Activated T-helper 1 cell treated with anti-CD3 and anti-CD28 coated beads, Interleukin-2, amount 50 U/mL, for 16 hours (primary cell): Measurements from ENCODE around the gene FGF19.

ENCODE experiments used
- DNase-seq, 2 donors: peaks; one replicate each; pipeline ENCODE4 v3.0.0-alpha.2; 2020; ENCODE audit warnings: low read depth in 1 of 2, low spot score in 1 of 2

FGF19 gene

DNA sequence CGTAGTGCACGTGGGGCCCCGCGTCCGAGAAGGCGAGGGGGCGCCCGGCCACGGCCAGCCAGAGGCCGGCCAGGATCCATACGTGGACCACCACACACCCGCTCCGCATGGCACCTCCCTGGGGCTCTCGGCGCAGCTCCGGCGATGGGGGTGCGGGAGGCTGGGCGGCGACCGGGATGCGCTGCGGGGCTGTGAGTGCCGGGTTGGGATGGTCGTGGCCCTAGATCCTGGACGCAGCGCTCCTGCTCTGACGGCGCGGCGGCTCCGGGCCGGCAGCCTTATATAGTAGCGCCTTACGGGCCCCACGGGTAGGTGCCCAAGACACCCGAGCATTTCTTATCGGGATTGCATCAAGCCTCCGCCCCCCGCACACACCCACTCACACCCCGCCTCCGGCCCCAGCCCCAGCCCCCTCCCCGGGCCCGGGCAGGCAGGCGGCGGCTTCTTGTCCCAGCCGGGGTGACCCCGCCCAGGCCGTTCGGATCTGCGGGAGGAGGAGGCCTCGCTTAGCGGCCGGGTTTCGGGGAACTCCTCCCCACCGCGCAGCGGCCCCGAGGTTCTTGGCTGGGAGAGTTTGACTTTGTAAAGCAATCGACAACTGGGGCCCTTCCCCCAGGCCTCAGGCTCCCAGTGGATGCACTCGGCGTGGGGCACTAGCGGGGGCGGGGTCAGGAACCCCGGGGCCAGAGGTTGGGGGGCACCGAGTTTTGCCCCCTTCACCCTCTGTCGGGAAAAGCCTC, at the start of gene FGF19:
TSS of gene FGF19 (minus strand) at position 255 of the 740 bp plus-strand sequence. CDS start at position 109, 146 bp downstream.
- no peak for DNase-seq

GRCh38 chr11:69752890-69753289, 49.1 kb upstream of the FGF19 start:
- no peak for DNase-seq

- no peak for DNase-seq
Observed at GRCh38 chr11:69750875-69751597, 47.2 kb upstream of the FGF19 start.

GRCh38 chr11:69750108-69750850, 46.5 kb upstream of the FGF19 start:
- DNase-seq, result no peak

DNA sequence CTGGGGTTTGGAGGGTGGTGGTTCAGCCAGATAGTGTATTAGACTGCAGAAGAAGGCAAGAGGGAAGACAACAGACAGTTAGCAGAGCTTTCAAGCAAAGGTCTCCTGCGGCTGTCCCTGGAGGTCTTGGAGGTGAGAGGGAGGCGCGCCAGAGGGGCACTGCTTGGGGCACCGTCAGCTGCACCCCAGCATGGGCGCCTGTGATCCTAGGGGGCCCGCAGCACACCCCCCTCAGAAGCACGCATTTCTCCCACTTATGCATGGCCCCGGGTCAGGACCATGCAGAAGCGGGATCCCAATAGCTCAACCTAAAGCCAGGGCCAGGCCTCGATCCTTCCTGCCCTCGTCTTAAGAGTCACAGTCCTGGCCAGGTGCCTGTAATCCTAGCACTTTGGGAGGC, 44.8 kb upstream of the FGF19 start:
- no peak for DNase-seq

- no peak for DNase-seq
Observed at GRCh38 chr11:69746752-69747742, 43.2 kb upstream of the FGF19 start.

DNA sequence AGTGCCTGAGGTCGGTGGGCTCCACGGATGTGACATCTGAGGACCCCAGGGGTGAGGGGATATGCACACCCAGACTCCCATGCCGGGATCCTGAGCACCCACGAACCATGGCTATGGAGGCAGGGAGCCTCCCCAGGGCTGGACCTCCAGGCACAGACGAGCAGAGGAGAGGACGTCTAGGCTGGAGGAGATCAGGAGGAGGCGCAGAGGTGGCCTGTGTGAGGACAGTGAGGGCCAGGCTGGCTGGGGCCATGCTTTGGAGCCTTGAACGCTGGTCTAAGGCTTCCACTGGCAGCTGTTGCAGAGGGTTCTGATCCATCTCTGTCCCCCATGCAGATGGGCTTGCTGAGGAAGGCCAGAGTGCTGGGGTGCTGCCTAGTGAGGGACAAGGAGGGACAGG, 42.3 kb upstream of the FGF19 start:
- DNase-seq, result no peak

DNA sequence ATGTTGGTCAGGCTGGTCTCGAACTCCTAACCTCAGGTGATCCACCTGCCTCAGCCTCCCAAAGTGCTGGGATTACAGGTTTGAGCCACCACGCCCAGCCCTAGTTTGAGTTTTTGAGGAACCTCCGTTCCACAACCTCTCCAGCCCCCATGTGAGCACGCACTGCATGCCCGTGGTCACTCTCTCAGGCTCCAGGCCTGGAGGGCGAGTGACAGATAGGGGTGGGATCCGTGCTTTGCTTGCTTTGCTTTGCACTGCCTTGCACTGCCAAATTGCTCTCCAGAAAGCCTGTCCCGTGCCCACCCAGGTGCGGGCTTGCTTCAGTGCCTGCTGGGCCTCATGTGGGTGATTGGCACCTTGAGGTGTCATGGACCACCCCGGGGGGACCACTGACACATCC, 41.4 kb upstream of the FGF19 start:
- DNase-seq, result no peak

DNA sequence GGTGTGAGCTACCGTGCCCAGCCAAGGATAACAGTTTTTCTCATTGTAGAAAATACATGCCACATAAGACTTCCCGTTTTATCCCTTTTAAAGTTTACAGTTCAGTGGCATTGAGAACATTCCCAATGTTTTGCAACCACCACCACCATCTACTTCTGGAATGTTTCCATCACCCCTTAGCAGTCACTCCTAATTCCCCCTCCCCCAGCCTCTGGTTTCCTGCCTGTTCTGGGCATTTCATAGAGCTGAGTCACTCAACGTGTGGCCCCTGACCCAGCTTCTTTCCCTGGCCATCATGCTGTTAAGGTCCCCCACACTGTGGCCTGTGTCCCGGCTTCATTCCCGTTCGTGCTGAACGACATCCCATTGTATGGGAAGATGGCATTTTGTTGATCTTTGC, 40.6 kb upstream of the FGF19 start:
- no peak for DNase-seq

GRCh38 chr11:69734841-69735240, 31.0 kb upstream of the FGF19 start:
- no peak for DNase-seq

GRCh38 chr11:69734367-69734766, 30.5 kb upstream of the FGF19 start:
- DNase-seq, result no peak

GRCh38 chr11:69732910-69733309, 29.1 kb upstream of the FGF19 start:
- DNase-seq, result no peak

DNA sequence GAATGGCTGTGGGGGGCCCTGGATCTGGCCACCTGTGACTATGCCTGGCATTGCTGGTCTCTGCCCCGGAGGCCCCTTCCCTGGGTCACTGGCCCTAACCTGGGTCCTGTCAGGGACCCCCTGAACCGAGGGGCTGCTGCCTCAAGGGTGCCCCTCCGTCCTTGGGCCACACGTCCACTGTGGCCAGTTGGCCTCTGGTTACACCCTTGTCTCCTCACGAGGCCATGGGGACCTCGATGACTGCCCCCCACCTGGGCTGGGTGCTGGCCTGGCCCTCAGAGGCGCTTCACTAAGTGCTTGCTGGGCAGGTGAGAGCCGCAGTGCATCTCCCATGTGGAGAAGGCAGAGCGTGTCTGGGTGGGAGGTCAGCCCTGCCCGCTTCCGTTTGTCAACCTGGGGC, 27.3 kb upstream of the FGF19 start:
- no peak for DNase-seq

DNA sequence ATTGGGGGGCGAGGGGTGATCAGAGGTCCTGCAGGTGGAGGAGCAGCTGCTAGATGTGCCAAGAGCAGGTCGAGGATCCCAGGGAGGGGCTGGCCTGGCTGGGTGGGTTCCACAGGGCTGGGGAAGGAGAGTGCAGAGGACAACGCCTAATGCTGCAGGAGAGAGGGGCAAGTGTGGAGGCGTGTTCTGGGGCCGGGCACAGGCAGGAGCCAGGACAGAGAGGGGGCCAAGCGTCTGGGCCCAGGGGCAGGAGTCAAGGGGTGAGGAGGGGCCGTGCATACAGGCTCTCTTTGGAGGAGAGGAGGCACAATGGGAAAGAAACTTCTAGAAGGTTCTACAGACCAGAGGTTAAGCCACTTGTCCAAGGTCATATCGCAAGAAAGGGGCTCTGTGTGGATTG, 26.7 kb upstream of the FGF19 start:
- no peak for DNase-seq

DNA sequence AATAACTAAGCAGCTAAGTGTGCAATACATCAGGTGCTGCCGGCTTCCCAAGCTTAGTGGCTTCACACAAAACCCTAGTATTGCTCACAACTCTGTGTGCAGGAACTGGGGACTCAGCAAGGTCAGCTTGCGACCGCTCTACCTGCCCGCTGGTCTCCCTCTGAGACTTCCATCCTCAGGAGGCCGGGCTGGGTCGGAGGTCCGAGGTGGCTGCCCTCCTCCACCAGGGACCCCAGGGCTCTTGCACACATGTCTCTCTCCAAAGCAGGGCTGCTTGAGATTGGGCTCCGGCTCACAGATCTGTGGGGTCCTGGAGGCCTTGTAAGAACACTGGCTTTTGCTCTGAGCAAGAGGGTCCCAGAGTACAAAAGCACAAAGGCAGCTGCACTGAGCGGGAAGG, 25.4 kb upstream of the FGF19 start:
- DNase-seq, result no peak

GRCh38 chr11:69727266-69727665, 23.4 kb upstream of the FGF19 start:
- DNase-seq, result no peak

DNA sequence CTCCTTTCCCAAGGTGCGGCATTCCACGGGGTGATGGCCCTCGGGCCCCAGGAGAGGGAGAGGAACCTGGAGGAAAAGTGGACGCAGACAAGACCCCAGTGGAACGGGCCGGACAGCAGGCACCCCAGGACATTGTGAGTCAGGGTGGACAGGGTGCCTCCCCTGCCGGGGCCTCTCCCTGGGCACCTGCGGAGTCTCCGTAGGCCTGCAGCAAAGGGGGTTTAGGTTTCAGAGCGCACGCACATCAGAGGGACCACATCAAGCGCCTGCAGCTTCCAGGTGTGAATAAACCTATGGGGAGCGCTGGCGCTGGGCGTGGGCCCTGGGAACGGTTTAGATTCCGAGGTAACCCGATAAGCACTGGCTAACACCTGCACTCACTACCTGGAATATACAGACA, 22.7 kb upstream of the FGF19 start:
- no peak for DNase-seq

- DNase-seq, result no peak
Observed at GRCh38 chr11:69726019-69726418, 22.2 kb upstream of the FGF19 start.

DNA sequence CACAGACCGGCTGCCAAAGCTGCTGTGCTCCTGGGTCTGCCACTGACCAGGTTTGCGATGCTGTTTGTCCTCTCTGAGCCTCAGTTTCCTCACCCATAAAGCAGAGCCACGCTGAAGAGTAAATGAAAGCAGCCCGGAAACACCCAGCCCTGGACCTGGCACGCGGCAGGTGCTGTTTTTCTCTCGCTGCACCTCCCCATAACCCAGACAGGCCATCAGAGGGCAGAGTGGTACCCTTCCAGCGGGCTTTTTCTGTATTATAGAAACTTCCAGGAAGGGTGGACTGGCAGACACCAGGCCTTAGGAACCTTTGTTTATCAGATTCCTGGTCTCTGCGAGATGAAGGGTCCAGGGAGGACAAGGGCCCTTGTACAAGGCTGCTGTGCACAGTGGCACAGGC, 17.9 kb upstream of the FGF19 start:
- DNase-seq, result no peak

DNA sequence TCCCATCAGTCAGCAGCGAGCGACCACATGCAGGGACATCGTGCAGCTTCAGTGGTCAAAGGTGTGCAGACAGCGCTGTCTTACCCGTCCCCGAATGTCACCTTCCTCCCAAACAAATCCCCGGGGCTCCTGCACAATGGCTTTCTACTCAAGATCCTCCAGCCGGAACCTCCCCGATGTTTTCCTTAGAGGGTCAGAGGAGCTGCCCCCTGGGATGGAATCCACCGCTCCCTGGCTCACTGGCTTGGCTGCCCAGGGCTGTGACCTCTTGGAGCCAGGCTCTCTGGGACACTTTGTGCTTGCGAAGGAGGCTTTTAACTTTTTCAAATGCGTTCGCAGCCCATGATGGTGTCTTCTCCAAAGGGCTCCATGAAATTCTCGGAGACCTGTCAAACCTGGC, 17.3 kb upstream of the FGF19 start:
- no peak for DNase-seq

- no peak for DNase-seq
Observed at GRCh38 chr11:69718912-69719311, 15.1 kb upstream of the FGF19 start.
